Sigmoid colon (tissue), 4 donors: ENCODE measurements around the gene ADSS1.

ENCODE experiments used
- CTCF ChIP-seq, 4 experiments: fragments of 450-650 bp in 3 of 4; fragments of 200-600 bp in 1 of 4; IDR thresholded peaks; one replicate each; pipeline ENCODE4 v1.5.1; 2016 to 2019; ENCODE audit warnings: antibody characterized with exemption in 4 of 4, mild to moderate bottlenecking in 3 of 4, moderate library complexity in 2 of 4
- EP300 ChIP-seq, 4 donors: sonication (generic); formaldehyde crosslinking; IDR thresholded peaks; one replicate each; pipeline ENCODE4 v1.6.1; 2017; ENCODE audit warnings: antibody characterized with exemption in 4 of 4
- POLR2A ChIP-seq, 2 donors: fragments of 450-650 bp; IDR thresholded peaks; one replicate each; pipeline ENCODE4 v1.6.1; 2016; ENCODE audit warnings: antibody characterized with exemption in 2 of 2, mild to moderate bottlenecking in 2 of 2, moderate library complexity in 2 of 2
- POLR2AphosphoS5 ChIP-seq, 4 donors: sonication (generic); formaldehyde crosslinking; IDR thresholded peaks; one replicate each; pipeline ENCODE4 v1.6.1; 2017; ENCODE audit warnings: antibody characterized with exemption in 4 of 4

GRCh38 chr14:104714681-104715080, 9.3 kb upstream of the ADSS1 start:
- TF ChIP-seq CTCF (IDR thresholded peaks at IDR 0.05): no peak
- no peak for TF ChIP-seq POLR2AphosphoS5 (IDR thresholded peaks at IDR 0.05)
- TF ChIP-seq POLR2A (IDR thresholded peaks at IDR 0.05): no peak
- no peak for TF ChIP-seq EP300 (IDR thresholded peaks at IDR 0.05)
